DOHH2 (cell line): Measurements from ENCODE around the gene SH3RF3.

ENCODE experiments used
- EZH2phosphoT487 ChIP-seq: fragments of 200-600 bp; sonication (generic); IDR thresholded peaks from 2 replicates; pipeline ENCODE4 v1.6.1; 2017; ENCODE audit warnings: borderline replicate concordance, mild to moderate bottlenecking, antibody characterized with exemption, low read length, moderate library complexity, mixed read lengths
- TF ChIP-seq, protein P1 (sequence below): fragments of 200-600 bp; sonication (generic); IDR thresholded peaks from one replicate; pipeline ENCODE4 v1.5.1; 2014; ENCODE audit warnings: antibody characterized with exemption, mild to moderate bottlenecking, low read depth, low read length; ENCODE audit not compliant: poor library complexity, severe bottlenecking

GRCh38 chr2:109147405-109147804 lies 18.4 kb downstream of the SH3RF3 start:
- TF ChIP-seq, protein P1, sequence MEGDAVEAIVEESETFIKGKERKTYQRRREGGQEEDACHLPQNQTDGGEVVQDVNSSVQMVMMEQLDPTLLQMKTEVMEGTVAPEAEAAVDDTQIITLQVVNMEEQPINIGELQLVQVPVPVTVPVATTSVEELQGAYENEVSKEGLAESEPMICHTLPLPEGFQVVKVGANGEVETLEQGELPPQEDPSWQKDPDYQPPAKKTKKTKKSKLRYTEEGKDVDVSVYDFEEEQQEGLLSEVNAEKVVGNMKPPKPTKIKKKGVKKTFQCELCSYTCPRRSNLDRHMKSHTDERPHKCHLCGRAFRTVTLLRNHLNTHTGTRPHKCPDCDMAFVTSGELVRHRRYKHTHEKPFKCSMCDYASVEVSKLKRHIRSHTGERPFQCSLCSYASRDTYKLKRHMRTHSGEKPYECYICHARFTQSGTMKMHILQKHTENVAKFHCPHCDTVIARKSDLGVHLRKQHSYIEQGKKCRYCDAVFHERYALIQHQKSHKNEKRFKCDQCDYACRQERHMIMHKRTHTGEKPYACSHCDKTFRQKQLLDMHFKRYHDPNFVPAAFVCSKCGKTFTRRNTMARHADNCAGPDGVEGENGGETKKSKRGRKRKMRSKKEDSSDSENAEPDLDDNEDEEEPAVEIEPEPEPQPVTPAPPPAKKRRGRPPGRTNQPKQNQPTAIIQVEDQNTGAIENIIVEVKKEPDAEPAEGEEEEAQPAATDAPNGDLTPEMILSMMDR, result no peak
- no peak for TF ChIP-seq EZH2phosphoT487
